GM12891 (cell line): Measurements from ENCODE around the gene LATS1.

ENCODE experiments used
- DNase-seq: peaks from one replicate; pipeline ENCODE4 v3.0.0; 2011; ENCODE audit warnings: low spot score; ENCODE audit not compliant: insufficient read length
- FAIRE-seq: peaks from 2 replicates; lab custom pipeline; 2011; peaks lifted over from hg19 to GRCh38; lab: Jason Lieb, UNC
- PAX5 ChIP-seq: IDR thresholded peaks from 2 replicates; pipeline ENCODE4 v1.6.1; 2011; ENCODE audit warnings: low read length, moderate library complexity, mild to moderate bottlenecking; ENCODE audit not compliant: insufficient read depth, severe bottlenecking
- POLR2A ChIP-seq: IDR thresholded peaks from 2 replicates; pipeline ENCODE4 v1.6.1; 2011; ENCODE audit warnings: low read depth, low read length, control low read depth
- POLR2AphosphoS5 ChIP-seq: IDR thresholded peaks from 2 replicates; pipeline ENCODE4 v1.6.1; 2011; ENCODE audit warnings: low read depth, low read length, control low read depth
- POU2F2 ChIP-seq: IDR thresholded peaks from 2 replicates; pipeline ENCODE4 v1.6.1; 2011; ENCODE audit warnings: low read depth, mild to moderate bottlenecking, control low read depth, low read length, moderate library complexity
- SPI1 ChIP-seq: IDR thresholded peaks from 2 replicates; pipeline ENCODE4 v1.6.1; 2011; ENCODE audit warnings: low read depth, low read length, control low read depth
- TAF1 ChIP-seq: IDR thresholded peaks from 2 replicates; pipeline ENCODE4 v1.6.1; 2011; ENCODE audit warnings: low read depth, low read length, control low read depth

The LATS1 gene

DNA sequence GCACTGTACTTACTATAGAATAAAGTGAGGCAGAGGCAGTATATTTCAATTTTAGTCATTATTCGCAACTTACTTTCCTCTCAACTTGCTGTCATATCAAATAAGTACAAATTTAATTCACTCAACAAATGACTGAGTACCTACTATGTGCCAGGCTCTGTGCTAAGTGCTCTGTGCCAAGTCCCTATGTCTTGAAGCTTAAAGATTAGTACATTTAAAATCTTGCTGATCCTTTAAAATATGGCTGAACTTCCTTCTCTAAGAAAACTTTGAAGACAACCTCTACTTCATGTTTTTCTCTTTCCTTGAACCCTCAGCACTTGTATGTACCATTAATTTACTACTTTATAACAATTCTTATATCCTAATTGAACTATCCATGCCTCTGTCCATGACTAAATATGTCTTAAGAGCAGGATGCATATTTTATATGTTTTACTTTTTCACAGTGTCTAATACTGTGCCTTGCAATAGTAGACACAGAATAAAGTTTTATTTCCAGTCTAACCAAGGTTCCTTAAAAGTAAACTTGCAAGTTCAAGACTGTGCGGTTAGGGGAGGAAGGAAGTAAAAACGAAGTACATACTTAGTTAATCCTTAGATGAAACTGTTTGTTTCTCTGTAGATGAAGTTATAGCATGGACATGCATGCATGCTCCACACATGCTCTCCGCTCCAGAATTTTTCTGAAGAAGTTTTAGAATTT, 10.0 kb upstream of the LATS1 start:
- FAIRE-seq = no peak
- no peak for DNase-seq
- TF ChIP-seq TAF1 (no peak), POLR2AphosphoS5 (no peak), POLR2A (no peak), PAX5 (no peak), POU2F2 (no peak), SPI1 (no peak)

DNA sequence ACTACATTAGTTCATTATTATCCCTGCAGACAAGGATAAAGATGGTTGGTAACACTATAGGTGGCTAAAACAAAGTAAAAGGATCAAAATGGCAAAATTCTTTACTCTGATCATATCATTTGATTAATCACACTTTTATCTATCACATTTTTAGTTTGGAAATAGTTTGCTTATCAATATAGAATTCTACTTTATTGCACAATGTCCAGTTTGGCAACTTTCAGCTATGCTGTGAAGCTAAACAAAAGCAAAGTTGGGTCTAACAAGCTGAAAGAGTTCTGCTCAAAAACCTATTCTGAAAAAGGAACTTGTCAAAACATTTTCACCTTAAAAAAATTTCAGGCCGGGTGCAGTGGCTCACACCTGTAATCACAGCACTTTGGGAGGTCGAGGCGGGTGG, 7.9 kb upstream of the LATS1 start:
- FAIRE-seq = no peak
- no peak for DNase-seq
- TF ChIP-seq POU2F2 (no peak), TAF1 (no peak), POLR2AphosphoS5 (no peak), PAX5 (no peak), POLR2A (no peak), SPI1 (no peak)

DNA sequence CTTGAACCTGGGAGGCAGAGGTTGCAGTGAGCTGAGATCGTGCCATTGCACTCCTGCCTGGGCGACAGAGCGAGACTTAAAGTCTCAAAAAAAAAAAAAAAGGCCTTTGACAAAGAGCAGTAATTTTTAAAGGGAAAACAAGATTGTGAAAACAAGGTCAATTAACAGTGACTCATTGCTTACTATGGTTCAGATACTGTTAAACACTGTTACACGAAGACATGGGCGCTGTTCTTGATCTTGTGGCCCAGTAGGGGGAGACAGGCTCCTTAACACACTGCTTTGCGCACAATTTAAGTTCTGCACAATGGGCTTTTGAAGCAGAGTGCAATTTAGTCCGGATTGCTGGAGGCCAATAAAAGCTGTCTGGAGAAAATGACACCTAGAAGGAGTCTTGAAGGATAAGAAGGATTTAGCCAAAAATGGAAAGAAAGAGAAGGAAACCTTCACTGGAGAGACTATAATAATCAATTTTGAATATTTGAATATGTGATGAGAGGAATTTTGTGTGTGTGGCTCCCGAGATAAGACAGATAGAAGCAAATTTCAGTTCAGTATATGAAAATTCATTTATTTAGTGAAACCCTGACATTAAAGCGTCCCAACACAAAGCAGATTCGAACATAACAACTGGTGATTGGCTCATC, 6.0 kb upstream of the LATS1 start:
- DNase-seq = peak; percentile 19
- TF ChIP-seq POLR2A (no peak), TAF1 (no peak), PAX5 (no peak), POLR2AphosphoS5 (no peak), SPI1 (no peak), POU2F2 (no peak)
- FAIRE-seq = peak; percentile 91

DNA sequence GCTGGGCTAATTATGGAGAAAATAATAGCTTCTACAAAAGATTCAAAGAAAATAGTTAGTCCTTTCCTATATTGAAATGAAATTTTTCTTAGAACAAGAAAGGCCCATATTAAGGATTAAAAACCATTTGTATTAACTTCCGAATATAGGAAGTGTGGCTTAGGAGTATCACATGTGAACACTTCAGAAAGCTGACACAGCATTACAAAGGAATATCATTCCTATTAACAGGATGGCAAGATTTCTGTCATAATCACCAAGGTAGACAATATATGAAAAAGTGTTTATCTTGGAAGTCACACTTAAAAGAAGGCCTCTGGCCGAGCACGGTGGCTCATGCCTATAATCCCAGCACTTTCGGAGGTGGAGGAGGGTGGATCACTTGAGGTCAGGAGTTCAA, 5.4 kb upstream of the LATS1 start:
- DNase-seq = no peak
- TF ChIP-seq SPI1 (no peak), TAF1 (no peak), POLR2A (no peak), PAX5 (no peak), POLR2AphosphoS5 (no peak), POU2F2 (no peak)
- FAIRE-seq = no peak

DNA sequence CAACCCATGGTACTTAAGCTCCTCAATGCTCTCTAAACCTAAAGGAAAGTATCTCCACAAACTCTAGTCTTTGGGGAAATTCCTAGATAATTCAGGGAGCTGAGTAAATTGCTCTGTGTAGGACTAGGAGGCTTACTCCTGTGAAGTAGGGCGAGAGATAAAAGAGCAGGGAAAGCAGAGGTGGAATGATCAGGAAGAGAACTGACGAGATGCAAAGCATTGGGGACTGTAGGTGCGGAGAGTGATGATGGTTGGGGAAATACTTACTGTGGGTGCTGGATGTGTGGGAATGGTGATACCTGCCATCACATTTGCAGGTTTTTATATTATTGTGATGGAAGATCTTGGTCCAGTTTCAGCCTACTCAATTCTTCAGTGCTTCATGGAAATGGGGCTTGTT, 1.6 kb upstream of the LATS1 start:
- DNase-seq (no peak), FAIRE-seq (no peak)
- TF ChIP-seq PAX5 = no peak
- TF ChIP-seq POLR2AphosphoS5 = no peak
- no peak for TF ChIP-seq POU2F2
- no peak for TF ChIP-seq SPI1
- TF ChIP-seq POLR2A = no peak
- TF ChIP-seq TAF1 = no peak

DNA sequence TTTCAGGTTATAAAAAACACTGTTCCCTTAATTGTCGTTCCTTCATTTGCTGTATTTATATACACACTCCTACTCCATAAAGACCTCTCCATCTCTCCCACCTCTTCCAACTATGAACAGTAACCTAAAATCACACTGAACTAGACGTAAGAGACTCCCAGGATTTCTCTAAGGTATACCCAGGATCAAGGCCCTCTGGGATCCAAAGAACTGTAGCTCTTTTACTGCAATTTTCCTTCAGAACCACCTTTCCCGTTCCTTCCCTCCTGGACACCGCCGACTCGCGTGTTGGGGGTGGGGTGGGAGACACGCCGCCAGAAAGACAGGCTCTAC, 680 bp downstream of the LATS1 start:
- no peak for DNase-seq
- no peak for TF ChIP-seq POLR2AphosphoS5
- TF ChIP-seq SPI1 = no peak
- no peak for TF ChIP-seq PAX5
- TF ChIP-seq TAF1 = no peak
- no peak for FAIRE-seq

DNA sequence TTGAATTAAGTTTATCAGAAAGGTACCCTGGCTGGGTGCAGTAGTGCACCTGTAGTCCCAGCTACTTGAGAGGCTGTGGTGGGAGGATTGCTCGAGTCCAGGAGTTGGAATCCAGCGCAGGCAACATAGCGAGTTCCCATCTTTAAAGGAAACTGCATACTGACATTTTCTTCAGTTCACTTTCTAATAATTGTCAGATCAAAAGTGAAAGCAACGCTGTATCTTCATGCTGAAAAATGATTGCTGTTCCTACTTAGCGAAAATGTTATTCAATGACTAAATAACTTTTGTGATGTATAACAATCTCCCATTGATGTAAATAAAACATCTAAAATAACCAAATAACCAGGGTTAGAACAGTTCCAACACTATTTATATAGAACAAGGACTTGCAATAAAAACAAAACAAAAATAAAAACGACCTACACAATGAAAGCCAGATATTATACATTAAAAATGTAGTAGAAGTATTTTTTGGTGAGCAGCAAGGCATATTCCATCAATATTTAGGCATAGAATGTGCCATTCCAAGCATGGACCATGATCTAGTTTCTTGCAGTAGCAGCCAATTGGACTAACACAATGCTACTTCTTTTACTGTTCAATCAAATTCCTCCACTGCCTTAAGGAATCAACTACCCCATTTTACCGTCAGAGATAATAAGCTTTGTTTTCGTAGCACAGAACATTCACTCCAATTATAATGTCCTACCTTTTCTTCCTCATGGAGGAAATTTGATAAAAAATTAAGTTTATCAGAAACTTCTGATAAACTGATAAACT, 1.5 kb downstream of the LATS1 start:
- no peak for TF ChIP-seq POLR2A
- TF ChIP-seq TAF1 = no peak
- TF ChIP-seq POU2F2 = no peak
- TF ChIP-seq PAX5 = no peak
- TF ChIP-seq POLR2AphosphoS5 = no peak
- TF ChIP-seq SPI1 = no peak
- FAIRE-seq (peak; percentile 38), DNase-seq (no peak)

DNA sequence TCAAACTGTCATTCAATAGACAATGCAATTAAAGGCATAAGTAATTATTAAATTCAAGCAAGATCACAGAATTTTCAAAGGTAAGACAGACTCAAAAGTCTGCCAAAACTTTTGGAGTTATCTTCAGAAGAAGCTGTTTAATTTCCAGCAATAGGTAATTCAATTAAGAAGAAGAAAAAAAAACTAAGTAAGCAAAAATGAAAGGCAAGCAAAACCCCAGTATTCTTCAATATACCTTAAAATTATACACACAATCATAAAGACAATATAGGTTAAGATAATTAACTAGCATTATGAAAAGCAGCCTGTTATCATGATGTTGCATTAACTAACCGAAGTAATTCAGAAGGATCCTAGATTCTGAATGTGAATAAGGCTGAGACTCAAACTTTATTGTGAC, 3.5 kb downstream of the LATS1 start:
- DNase-seq = no peak
- no peak for FAIRE-seq
- no peak for TF ChIP-seq SPI1
- TF ChIP-seq POU2F2 = no peak
- TF ChIP-seq POLR2AphosphoS5 = no peak
- no peak for TF ChIP-seq PAX5
- no peak for TF ChIP-seq POLR2A
- no peak for TF ChIP-seq TAF1

DNA sequence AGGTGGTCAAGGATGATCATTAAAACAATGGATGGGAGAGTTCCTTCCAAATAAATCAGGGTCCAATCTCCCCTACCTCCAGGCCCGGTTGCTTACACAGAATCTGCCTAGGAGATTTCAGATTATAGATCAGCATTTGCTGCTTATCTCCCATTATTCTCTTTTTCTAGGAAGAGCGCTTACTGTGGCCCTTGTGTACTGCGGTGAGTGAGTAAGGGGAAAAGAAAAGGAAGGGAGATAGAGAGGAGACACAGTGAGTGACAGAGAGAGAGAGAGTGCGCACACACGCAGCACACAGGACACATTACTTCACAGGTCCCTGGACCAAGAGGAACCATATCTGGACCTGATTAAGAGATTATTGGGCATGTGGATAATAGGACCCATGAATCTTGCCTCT, 6.2 kb downstream of the LATS1 start:
- TF ChIP-seq SPI1 = no peak
- TF ChIP-seq POLR2AphosphoS5 = no peak
- no peak for TF ChIP-seq POLR2A
- TF ChIP-seq POU2F2 = no peak
- FAIRE-seq = no peak

More for the DNA sequence above, 6.2 kb downstream of the LATS1 start:
- DNase-seq = no peak
